ENCODE data around the gene ERVW-1. TPM values are rescaled to one million over a fixed set of nuclear protein-coding genes. Genes with fewer than 3 reads are reported as not detected.
"Not testable (repeated sequence)": the region's sequence is repeated elsewhere in the genome, so short reads cannot be mapped to it uniquely, and the experiment has no call there.

Gene ERVW-1
- total RNA-seq, 1 donor from 2014 or later, result not detected

DNA sequence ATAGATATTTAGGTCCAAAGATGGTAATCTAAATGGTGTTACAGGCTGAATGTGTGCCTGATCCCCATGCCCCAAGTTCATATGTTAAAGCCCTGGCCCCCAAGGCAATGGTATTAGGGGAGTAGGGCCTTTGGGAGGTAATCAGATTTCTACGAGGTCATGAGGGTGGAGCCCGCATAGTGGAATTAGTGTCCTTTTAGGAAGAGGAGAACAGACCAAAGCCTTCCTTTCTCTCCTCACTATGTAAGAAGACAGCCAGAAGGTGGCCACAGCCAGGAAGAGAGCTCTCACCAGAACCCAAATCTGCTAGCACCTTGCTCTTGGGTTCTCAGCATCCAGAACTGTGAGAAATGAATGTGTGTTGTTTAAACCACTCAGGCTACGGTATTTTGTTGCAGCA is 15.2 kb downstream of the ERVW-1 start:
- intact Hi-C loops (cut with micrococcal nuclease), result loop anchor here (5.0 kb wide), 1 partner anchor 40 kb away; no protein-coding TSS in a partner anchor
- Mint-ChIP-seq H3K9me3 (peaks cover 3% of the 10 kb centered on the region), H3K27ac (no peak overlapping the region), H3K4me3 (no peak overlapping the region), H3K4me1 (ENCODE audit: low read depth) (no peaks in the 10 kb centered on the region), H3K27me3 (ENCODE audit: insufficient read depth) (no peaks in the 10 kb centered on the region), H3K36me3 (ENCODE audit: low read depth) (peaks cover 4% of the 10 kb centered on the region)
- DNase-seq (ENCODE audit: low spot score), result no peak

DNA sequence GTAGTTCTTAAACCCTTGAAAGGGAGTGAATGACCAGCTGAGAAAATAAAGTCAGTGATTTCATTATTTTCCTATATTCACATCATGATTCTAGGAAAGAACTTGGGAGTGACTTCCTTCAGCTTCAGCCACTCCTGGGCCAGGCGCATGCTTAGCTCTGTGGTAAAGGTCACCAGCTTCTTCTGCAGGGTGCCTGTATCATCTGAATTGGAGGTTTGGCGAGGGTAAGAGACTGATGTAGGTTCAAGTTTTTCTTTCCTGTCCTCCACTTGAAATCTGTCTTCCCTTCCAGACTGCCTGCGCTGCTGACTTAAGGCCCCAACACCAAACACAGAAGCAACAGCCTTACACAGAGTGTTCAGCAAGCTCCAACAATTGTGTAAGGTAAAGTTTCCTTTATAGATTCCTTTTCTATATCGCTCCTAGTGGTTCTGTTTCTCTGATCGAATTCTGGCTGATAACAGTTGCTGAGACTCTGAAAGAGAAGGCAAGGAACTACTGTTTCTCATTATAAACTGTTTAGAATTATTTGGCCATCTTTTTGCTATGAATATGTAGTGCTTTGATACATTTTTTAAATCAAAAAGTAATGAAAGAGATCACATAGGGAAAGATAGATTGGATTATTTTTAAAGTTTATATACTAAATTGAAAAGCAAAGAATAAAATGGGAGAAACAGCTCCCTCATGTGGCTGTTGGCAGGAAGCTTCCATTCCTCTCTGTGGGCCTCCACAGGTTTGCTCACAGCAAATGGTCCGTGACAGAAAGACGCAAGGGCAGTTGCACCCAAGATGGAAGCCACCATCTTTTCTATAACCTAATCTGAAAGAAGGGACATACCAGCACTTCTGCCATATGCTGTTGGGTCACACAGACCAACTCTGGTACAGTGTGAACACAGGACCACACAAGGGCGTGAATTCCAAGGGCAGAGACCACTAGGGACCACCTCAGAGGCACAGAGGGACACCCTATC is 16.4 kb downstream of the ERVW-1 start:
- intact Hi-C loops (cut with micrococcal nuclease), result loop anchor here (1.0 to 5.0 kb wide), 3 partner anchors 13 to 282 kb away; partner anchors contain the start of gene LRRD1
- DNase-seq (ENCODE audit: low spot score), result peak; percentile 6

DNA sequence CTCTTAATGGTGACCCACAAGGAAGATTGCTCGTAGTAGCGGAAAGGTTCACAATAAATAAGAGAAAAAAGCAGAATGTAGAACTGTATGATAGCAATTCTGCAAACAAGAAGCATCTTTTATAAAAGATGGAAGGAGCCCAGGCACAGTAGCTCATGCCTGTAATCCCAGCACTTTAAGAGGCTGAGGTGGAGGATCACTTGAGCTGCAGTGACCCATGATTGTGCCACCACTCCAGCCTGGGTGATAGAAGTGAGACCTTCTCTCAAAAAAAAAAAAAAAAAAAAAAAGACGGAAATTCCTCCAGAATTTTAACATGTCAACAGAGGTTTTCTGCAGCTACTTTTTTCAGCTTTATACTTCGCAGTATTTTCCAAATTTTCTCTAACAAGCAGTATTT is 17.2 kb downstream of the ERVW-1 start:
- Mint-ChIP-seq H3K36me3 (ENCODE audit: low read depth) (peaks cover 6% of the 10 kb centered on the region), H3K27me3 (ENCODE audit: insufficient read depth) (no peaks in the 10 kb centered on the region), H3K4me3 (no peak overlapping the region), H3K4me1 (ENCODE audit: low read depth) (no peaks in the 10 kb centered on the region), H3K27ac (no peak overlapping the region), H3K9me3 (no peaks in the 10 kb centered on the region)
- no peak for DNase-seq (ENCODE audit: low spot score)
- intact Hi-C loops (cut with micrococcal nuclease), result loop anchor here (5.0 kb wide), 1 partner anchor 38 kb away; no protein-coding TSS in a partner anchor

More for the DNA sequence above, 16.4 kb downstream of the ERVW-1 start:
- Mint-ChIP-seq H3K27ac (no peak overlapping the region), H3K4me3 (no peak overlapping the region), H3K36me3 (ENCODE audit: low read depth) (peaks cover 6% of the 10 kb centered on the region), H3K9me3 (no peaks in the 10 kb centered on the region), H3K27me3 (ENCODE audit: insufficient read depth) (no peaks in the 10 kb centered on the region), H3K4me1 (ENCODE audit: low read depth) (no peaks in the 10 kb centered on the region)

DNA sequence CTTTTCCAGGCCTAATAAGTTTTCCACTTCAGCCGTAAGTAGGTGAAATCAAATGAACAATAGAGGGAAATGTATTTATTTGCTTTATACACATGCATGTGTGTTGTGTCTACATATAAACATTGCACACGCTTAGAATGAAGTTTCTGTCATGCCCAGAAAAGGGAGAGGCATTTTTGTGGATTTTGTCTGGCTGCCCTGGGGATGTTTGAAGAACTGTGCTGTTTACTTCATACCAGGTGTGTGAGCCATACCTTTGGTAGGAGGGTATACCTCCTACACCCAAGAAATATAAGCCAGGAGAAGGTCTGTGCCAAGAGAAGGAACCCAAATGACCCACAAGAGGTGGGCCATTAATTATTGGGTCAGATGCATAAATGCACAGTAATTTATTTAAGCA is 17.6 kb downstream of the ERVW-1 start:
- H3K4me3 Mint-ChIP-seq, result no peak overlapping the region
- intact Hi-C loops (cut with micrococcal nuclease), result loop anchor here (5.0 kb wide), 1 partner anchor 38 kb away; no protein-coding TSS in a partner anchor
- H3K36me3 Mint-ChIP-seq (ENCODE audit: low read depth), result peaks cover 6% of the 10 kb centered on the region
- no peak overlapping the region for H3K27ac Mint-ChIP-seq
- H3K4me1 Mint-ChIP-seq (ENCODE audit: low read depth), result no peaks in the 10 kb centered on the region
- DNase-seq (ENCODE audit: low spot score), result no peak
- H3K27me3 Mint-ChIP-seq (ENCODE audit: insufficient read depth), result no peaks in the 10 kb centered on the region
- H3K9me3 Mint-ChIP-seq, result no peaks in the 10 kb centered on the region

DNA sequence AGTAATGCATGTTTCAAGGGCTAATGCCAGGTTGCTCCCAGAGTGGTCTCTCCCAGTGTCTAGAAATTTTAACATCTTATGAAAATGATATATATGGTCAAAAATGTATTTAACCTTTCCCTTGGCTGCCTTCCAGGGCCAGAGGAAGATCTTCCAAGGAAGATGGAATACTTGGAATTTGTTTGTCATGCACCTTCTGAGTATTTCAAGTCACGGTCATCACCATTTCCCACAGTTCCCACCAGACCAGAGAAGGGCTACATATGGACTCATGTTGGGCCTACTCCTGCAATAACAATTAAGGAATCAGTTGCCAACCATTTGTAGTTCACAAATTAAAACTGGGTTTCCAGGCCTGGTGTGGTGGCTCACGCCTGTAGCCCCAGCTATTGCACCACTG is 21.5 kb downstream of the ERVW-1 start:
- H3K4me1 Mint-ChIP-seq (ENCODE audit: low read depth), result no peaks in the 10 kb centered on the region
- DNase-seq (ENCODE audit: low spot score), result no peak
- H3K9me3 Mint-ChIP-seq, result no peaks in the 10 kb centered on the region
- H3K27ac Mint-ChIP-seq, result no peak overlapping the region
- H3K36me3 Mint-ChIP-seq (ENCODE audit: low read depth), result peaks cover 10% of the 10 kb centered on the region
- H3K27me3 Mint-ChIP-seq (ENCODE audit: insufficient read depth), result no peaks in the 10 kb centered on the region
- no peak overlapping the region for H3K4me3 Mint-ChIP-seq
- intact Hi-C loops (cut with micrococcal nuclease), result no loop called here

DNA sequence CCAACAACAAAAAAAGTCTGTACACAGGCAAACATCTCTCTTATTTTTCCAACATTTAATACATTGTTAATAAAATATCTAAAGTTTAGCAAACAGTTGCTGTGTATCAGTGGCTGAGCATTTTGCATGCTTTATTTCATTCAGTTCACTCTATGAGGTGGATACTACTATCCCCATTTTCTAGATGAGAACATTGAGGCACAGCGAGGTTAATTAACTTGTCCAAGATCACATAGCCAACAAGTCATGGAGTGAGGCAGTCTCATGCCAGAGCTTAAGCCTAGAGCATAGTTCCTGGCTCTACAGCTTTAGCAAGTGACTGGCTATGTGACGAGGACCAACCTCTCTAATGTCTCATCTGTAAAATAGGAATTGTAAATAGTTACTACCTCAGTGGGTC is 26.1 kb downstream of the ERVW-1 start:
- H3K27me3 Mint-ChIP-seq (ENCODE audit: insufficient read depth), result no peaks in the 10 kb centered on the region
- peaks cover 11% of the 10 kb centered on the region for H3K4me1 Mint-ChIP-seq (ENCODE audit: low read depth)
- no peak for DNase-seq (ENCODE audit: low spot score)
- no peak overlapping the region for H3K4me3 Mint-ChIP-seq
- intact Hi-C loops (cut with micrococcal nuclease), result no loop called here
- H3K36me3 Mint-ChIP-seq (ENCODE audit: low read depth), result peaks cover 20% of the 10 kb centered on the region
- no peak overlapping the region for H3K27ac Mint-ChIP-seq
- H3K9me3 Mint-ChIP-seq, result no peaks in the 10 kb centered on the region

DNA sequence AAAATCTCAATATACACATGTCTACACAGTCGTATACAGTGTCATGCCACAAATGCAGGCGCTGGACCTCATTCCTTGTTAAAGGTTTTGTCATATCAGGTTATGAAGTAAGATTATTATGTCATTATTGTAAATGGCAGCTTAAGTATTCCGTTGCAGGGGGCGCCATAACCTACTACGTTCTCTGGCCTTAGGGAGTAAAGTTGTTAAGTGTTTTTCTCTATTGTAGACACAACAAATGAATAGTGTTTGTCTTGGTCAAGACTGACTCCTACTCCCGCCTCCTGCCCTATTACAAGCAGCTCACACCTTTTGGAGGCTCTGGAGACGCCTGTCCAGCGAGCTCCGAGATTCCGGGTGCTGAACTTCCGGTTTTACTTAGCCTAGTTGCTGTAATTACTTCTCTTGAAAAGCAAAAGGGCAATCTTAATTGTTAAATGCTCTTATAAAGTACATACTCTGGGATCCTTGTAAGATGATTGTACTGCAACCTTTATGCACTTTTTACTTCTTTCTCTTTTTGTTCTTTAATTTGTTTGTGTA is 29.5 kb downstream of the ERVW-1 start:
- Mint-ChIP-seq H3K36me3 (ENCODE audit: low read depth) (peaks cover 13% of the 10 kb centered on the region), H3K9me3 (no peaks in the 10 kb centered on the region), H3K4me1 (ENCODE audit: low read depth) (peaks cover 15% of the 10 kb centered on the region), H3K4me3 (peak overlapping the region; percentile 89), H3K27ac (peak overlapping the region; percentile 82), H3K27me3 (ENCODE audit: insufficient read depth) (no peaks in the 10 kb centered on the region)
- intact Hi-C loops (cut with micrococcal nuclease), result loop anchor here (1.0 to 10.0 kb wide), 8 partner anchors 13 to 1363 kb away; partner anchors contain the start of genes ANKIB1, KRIT1, PEX1 and RBM48
- peak; percentile 47 for DNase-seq (ENCODE audit: low spot score)

DNA sequence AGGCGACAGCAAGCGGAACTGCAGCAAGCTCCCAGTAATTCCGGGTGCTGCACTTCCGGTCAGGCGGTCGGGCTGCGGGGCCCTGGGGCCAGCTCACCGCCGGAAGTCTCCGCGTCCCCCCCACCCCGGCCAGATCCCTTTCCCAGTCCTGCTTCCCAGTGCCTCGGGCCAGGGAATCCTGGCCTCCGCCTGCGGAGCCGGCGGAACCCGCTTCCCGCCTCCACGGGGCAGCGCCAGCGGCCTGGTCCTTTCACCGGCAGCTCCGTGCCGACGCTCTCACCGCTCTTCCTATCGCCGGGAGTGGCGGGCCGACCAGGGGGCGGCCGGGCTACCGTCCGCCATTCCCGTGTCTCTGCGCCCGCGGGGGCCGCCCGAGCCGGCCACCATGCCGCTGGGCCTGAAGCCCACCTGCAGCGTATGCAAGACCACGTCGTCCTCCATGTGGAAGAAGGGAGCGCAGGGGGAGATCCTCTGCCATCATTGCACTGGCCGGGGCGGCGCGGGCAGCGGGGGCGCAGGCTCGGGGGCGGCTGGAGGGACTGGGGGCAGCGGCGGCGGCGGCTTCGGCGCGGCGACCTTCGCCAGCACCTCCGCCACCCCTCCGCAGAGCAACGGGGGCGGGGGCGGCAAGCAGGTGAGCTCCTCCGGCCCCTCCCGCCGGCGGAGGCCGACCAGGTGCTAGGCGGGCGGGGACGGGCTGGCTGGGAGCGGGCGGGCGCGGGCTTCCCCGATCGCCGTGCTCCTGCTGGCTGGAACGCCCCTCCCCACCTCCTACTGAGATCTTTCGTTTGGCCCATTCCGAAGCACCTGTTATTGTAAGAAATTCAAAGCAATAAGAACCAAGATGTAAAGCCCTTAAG is 30.2 kb downstream of the ERVW-1 start, which contains the start of gene GATAD1:
GATAD1 (plus strand) TSS at position 138 of the 860 bp plus-strand sequence; CDS start at position 386, 248 bp downstream.
- Mint-ChIP-seq H3K36me3 (ENCODE audit: low read depth) (peaks cover 13% of the 10 kb centered on the region), H3K9me3 (no peaks in the 10 kb centered on the region), H3K4me3 (peak within 1 kb of the TSS; percentile 89), H3K27ac (peak within 1 kb of the TSS; percentile 92), H3K4me1 (ENCODE audit: low read depth) (peaks cover 15% of the 10 kb centered on the region), H3K27me3 (ENCODE audit: insufficient read depth) (no peaks in the 10 kb centered on the region)
- intact Hi-C loops (cut with micrococcal nuclease), result loop anchor here (1.0 to 10.0 kb wide), 15 partner anchors 14 to 1363 kb away; partner anchors contain the start of genes AKAP9, ANKIB1, CYP51A1 and FZD1
- DNase-seq (ENCODE audit: low spot score), result peak; percentile 79

DNA sequence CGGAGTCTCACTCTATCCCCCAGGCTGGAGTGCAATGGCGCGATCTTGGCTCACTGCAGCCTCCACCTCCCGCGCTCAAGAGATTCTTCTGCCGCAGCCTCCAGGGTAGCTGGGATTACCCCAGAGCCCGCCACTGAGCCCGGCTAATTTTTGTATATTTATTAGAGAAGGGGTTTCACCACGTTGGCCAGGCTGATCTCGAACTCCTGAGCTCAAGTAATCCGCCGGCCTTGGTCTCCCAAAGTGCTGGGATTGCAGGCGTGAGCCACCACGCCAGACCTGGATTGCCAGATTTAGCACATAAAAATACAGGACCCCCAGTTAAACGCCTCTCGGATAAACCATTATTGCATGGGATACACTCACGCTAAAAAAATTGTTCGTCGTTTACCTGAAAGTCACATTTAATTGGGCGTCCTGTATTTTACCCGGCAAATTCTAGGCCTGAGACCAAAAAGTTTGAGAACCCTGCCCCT is 30.8 kb downstream of the ERVW-1 start:
- Mint-ChIP-seq H3K9me3 (no peaks in the 10 kb centered on the region), H3K27me3 (ENCODE audit: insufficient read depth) (no peaks in the 10 kb centered on the region), H3K27ac (peak overlapping the region; percentile 92), H3K36me3 (ENCODE audit: low read depth) (peaks cover 13% of the 10 kb centered on the region), H3K4me3 (peak overlapping the region; percentile 86), H3K4me1 (ENCODE audit: low read depth) (peaks cover 15% of the 10 kb centered on the region)
- intact Hi-C loops (cut with micrococcal nuclease), result loop anchor here (1.0 to 10.0 kb wide), 12 partner anchors 23 to 1362 kb away; partner anchors contain the start of genes AKAP9, CYP51A1, FZD1 and MTERF1
- no peak for DNase-seq (ENCODE audit: low spot score)

DNA sequence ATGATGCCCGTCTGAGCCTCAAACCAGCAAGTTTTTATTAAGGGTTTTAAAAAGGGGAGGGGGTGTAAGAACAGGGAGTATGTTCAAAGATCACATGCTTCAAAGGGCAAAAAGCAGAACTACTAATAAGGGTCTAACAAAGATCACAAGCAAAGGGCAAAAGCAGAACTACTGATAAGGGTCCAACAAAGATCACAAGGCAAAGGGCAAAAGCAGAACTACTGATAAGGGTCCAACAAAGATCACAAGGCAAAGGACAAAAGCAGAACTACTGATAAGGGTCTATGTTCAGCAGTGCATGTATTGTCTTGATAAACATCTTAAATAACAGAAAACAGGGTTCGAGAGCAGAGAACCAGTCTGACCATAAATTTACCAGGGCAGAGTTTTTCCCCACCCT is 35.0 kb downstream of the ERVW-1 start:
- H3K4me3 Mint-ChIP-seq; H3K36me3 Mint-ChIP-seq (ENCODE audit: low read depth); H3K9me3 Mint-ChIP-seq; H3K27ac Mint-ChIP-seq; H3K27me3 Mint-ChIP-seq (ENCODE audit: insufficient read depth); DNase-seq (ENCODE audit: low spot score); H3K4me1 Mint-ChIP-seq (ENCODE audit: low read depth): not testable (repeated sequence)
- intact Hi-C loops (cut with micrococcal nuclease), result loop anchor here (10.0 kb wide), 1 partner anchor 1358 kb away; no protein-coding TSS in a partner anchor

DNA sequence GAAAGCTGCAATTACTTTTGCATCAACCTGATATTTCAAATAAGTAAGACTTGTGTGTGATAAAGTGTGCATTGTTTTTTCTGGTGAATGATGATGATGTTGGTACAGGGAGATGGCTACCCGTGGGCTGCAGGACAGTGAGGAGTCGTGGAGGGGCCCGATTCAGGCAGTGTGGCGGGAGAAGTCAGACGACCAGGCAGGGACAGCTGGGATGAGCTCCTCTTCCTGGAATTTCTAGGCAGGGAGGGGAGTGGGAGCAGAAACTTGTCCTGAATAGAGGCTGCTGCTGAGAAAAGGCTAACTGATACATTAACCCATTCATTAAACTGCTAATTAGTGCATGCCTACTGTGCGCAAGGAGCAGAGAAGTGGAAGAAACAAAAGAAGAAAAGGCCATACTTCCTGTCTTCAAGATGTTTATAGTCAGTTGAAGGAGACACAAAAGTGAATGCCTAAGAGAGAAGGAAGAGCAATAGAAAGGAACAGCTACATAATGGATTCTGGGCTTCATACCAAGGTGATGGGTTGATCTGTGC is 39.7 kb downstream of the ERVW-1 start:
- no peak for DNase-seq (ENCODE audit: low spot score)
- no peaks in the 10 kb centered on the region for H3K9me3 Mint-ChIP-seq
- peaks cover 7% of the 10 kb centered on the region for H3K27me3 Mint-ChIP-seq (ENCODE audit: insufficient read depth)
- H3K36me3 Mint-ChIP-seq (ENCODE audit: low read depth), result no peaks in the 10 kb centered on the region
- H3K4me3 Mint-ChIP-seq, result no peak overlapping the region
- no peaks in the 10 kb centered on the region for H3K4me1 Mint-ChIP-seq (ENCODE audit: low read depth)
- intact Hi-C loops (cut with micrococcal nuclease), result no loop called here
- H3K27ac Mint-ChIP-seq, result no peak overlapping the region
